Epithelial cell of proximal tubule (primary cell): ENCODE results near the gene INSM1. TPM values are rescaled to one million over a fixed set of nuclear protein-coding genes. Genes with fewer than 3 reads are reported as not detected.

ENCODE experiments used
- DNase-seq: peaks from one replicate; pipeline ENCODE4 v3.0.0-alpha.2; 2011; ENCODE audit warnings: low read depth
- H3K4me3 ChIP-seq: 2 replicates; pipeline ENCODE4 v1.5.1; 2011; ENCODE audit warnings: low read depth, mild to moderate bottlenecking, low read length
- CTCF ChIP-seq: conservative IDR thresholded peaks from 2 replicates; pipeline ENCODE4 v1.5.1; 2012; ENCODE audit warnings: low read depth, mild to moderate bottlenecking, low read length
- total RNA-seq: library from RNA; depleted of rRNA; stranded (reverse); fragments of >200 nt; gene quantifications from 2 replicates; pipeline ENCODE4 v1.2.3, GENCODE V29; 2015

INSM1 gene
- total RNA-seq, 1 donor from 2014 or later, result not detected

DNA sequence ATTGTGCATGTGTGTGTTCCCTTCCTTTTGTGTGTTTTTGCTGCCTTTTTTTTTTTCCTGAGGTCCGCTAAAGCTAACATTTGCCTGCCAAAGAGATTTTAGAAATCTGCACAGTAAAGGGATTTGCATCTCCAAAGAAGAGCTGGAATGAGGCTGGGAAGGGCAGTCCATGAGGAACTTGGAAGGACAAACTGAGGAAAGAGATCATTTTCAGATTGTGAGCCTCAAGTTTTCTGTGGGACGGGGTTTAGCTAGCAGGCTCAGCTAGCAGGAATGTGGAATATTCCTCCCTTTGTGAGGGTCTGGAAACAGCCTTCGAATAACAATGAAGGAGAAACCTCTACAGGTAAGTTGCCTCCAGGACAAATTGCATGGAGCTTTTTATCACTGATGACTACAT lies 3.8 kb downstream of the INSM1 start:
- TF ChIP-seq CTCF, result no peak
- no peak overlapping the region for H3K4me3 ChIP-seq
- no peak for DNase-seq

GRCh38 chr20:20373091-20373571 lies 5.2 kb downstream of the INSM1 start:
- DNase-seq, result no peak
- TF ChIP-seq CTCF, result no peak
- no peak overlapping the region for H3K4me3 ChIP-seq

- DNase-seq, result no peak
- no peak overlapping the region for H3K4me3 ChIP-seq
- no peak for TF ChIP-seq CTCF
Observed at GRCh38 chr20:20375862-20376261, 8.0 kb downstream of the INSM1 start.

DNA sequence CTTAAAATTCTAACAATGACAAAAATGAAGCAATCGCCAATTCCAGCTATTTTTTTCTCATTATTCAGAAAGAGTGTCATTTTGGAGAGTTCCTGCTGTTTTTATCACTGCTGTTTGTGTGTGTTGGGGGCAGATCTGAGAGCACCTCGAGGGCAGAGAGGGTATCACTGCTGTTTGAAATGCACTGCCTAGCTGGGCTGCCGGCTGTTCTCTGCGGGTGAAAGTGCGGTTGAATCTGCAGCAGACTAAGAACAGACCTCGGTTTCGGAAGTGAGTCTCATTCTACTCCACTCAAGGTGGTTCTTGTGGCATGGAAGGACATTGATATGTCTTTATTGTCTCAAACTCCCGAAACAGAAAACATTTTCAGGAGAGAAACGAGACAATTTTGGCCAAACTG lies 18.3 kb downstream of the INSM1 start:
- DNase-seq, result no peak
- no peak for TF ChIP-seq CTCF
- H3K4me3 ChIP-seq, result no peak overlapping the region

DNA sequence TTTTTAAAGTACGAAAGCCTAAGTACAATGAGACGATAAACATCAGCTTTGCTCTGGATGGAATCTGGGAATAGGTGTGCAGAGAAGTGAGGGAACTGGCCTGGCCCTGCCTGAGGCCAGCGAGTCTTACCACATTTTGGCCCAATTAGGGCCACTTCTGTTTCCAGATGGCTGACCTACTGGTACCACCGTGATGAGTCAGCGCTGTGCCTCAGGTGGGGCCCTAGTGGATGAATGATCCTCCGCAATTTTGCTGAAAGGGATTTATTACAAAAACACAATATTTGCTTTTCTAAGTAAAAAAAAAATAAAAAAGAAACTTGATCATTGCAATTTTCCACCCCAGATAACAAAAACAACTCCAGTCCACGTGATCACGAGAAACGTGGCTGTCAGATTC lies 22.5 kb downstream of the INSM1 start:
- DNase-seq, result no peak
- no peak for TF ChIP-seq CTCF

DNA sequence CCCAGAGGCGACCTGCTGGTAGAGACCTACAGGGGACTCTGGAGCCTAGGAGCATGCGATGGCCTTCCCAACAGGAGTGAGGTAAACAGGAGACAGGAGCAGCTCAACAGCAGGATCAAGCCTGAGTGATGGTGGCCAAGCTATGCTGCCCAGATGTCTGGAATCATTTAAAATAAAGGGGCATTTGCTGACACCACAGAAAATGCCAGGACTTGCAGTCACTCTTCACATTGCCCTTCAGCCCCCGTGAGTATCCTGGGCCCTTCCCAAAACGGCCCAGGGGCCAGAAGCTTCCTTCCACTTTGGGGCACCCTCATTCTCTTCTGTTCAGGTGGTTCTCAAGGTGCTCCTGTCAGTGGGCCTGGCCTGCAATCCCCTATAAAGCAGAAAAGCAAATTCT lies 23.2 kb downstream of the INSM1 start:
- DNase-seq, result no peak
- no peak overlapping the region for H3K4me3 ChIP-seq
- no peak for TF ChIP-seq CTCF

More for the DNA sequence above, 22.5 kb downstream of the INSM1 start:
- no peak overlapping the region for H3K4me3 ChIP-seq

DNA sequence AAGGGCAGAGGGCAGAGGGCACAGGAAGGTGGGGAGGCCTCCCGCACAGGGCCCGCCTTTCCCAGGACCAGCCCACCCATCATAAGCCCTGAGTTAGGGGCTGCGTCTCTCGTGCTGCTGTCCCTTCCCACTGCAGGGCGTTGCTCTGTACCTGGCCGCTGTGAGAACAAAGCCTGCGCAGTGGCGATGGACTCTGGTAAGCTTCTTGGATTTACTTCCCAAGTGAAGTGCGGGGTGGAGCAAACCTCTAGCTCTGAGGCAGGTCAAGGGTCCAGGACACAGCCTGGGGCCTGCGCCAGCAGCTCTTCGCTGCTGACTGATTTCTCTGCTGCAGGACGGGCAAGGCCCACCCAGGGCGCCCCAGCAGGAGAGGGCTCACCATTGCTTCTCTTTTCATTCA lies 23.9 kb downstream of the INSM1 start:
- TF ChIP-seq CTCF, result no peak
- H3K4me3 ChIP-seq, result no peak overlapping the region
- DNase-seq, result no peak
